HG03558 (cell line): ENCODE results near the gene SLC43A1.
A peak's percentile ranks its signal among the peaks of the same experiment; 100 is the strongest.

Source experiments
- ATAC-seq: cut with Tn5 transposase; IDR thresholded peaks from one replicate; pipeline ENCODE4 v1.9.1; 2021; ENCODE audit warnings: moderate number of reproducible peaks; ENCODE audit not compliant: unreplicated experiment; ENCODE audit errors: extremely low read depth

SLC43A1 gene

DNA sequence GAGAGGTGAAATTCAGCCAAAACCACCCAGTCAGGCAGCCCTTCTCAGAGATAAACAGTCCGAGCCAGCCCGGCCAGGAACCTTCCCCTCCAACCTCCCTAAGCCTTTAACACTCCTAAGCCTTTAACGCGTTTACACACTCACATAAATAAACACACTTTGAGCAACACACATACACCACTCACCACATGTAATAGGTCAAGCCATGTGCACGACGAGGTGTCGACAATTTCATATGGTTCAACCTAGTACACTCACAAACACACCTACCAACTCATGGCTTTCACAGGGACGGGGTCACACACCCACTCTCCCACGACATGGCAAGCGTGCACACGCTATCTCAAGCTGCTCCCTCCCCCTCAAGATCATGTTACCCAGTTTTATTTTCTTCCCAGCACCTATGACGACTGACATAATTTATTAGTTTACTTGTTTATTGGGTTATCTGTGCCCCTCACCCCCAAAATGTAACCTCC is 15.5 kb downstream of the SLC43A1 start:
- ATAC-seq: no peak

DNA sequence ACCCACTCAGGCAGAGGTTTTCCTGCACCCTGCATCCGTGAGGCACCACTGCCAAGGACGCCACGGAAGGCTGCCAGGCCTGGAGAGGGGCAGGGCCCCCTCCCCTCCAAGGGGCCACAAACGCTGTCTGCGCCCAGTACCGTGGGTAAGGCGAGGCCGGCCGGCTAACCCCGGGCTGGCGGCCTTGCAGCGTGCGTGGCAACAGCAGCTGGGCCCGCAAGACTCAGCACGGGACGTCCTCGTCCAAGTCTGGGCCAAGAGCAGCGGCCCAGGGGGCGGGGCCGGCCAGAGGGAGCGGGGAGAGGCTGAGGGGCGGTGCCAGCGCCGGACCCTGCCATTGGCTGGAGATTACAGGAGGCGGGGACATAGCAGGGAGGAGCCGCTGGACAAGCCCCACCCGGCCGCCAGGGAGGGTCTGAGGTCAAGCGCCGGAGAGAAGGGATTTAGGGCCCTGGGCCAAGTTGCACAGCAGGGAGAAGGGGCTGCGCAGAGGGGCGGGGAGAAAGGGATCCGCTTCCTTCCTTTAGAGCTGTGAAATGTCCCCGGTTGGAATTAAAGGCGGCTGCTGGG is 16.0 kb downstream of the SLC43A1 start:
- peak; percentile 89 for ATAC-seq

DNA sequence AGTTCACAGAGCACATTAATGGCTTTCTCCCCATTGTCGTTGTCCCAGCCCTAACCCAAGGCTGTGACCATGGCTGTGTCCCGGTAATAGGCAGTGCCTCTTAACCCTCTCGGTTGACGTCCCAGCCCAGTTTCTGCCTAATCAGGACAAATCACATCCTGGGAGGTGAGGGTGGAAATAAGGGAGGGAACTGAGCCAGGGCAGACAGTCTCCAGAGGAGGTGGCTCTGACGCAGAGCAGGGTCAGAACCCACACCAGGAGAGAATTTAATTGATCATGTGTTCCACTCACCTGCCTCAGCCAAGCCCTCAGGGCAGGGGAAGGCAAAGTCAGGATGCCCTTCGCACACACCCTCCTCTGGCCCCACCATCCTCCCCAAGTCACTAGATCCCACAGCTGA is 17.0 kb downstream of the SLC43A1 start:
- ATAC-seq: no peak

DNA sequence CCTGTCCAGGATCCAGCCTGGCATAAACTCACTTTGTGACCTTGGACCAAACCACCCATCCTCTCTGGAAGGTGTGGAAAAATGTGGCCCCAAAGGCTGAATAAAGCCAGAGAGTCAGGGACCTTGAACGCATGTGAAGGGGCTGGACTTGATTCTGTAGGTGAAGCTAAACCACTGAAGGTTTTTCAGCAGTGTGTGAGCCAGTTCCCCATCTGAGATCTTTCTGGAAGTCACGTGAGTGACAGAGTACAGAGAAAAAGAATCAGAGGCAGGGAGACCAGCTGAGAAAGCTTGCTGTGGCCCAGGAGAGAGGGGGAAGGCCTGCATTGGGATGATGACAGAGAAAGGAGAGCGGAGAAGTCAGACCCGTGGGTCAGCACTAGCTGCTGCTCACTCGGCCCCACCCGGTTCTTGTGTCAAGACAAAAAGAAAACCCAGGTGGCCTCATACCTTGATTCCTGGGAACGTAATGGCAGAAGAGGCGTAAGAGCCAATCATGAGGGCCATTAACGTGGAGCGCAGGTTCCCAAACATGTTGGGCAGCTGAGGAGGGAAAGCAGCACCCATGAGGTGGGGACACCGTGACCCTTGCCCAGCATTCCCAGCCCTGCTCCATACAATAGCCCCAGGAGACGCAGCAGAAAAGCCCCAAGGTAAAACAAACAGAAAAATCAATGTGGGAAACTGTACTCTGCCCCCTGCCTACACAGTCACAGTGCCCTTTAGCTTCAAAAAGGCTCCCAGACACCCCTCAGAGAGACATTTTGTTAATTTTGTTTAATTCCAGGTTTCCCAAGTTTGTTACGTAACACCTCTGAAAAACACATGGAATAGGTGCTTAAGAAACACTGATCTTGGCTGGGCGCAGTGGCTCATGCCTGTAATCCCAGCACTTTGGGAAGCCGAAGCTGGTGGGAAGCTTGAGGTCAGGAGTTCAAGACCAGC is 17.9 kb downstream of the SLC43A1 start:
- no peak for ATAC-seq

DNA sequence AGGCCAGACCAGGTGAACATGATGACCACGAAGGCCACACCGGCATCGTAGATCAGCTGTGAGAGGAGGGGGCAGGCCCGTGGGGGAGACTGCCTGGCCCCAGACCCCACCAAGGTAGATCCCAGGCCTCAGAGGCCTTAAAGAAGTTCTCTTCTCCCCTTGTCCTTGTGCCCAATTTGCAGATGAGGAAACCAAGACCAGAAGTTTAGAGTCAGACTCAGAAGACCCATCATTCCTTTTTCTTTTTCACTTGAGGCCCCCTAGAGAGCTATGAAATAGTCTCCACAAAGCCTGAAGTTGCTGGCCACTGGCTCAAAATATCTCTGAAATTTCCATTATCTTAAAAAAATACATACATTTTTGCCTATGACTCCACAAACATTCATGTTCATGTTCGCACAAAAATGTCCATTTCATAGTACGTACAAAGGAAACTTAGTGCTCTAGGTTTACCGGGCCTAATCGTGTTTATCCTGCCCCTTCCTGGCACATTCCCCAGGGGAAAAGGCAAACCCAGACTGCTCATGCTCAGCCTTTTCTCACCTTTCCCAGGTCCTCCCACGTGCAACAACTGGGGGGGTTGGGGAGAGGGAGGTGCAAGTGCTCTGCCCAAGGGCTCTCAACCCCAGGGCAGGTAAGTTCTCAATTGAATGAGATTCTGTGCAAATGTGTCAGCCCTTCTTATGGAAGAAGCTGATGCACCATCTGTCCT is 19.2 kb downstream of the SLC43A1 start:
- no peak for ATAC-seq

DNA sequence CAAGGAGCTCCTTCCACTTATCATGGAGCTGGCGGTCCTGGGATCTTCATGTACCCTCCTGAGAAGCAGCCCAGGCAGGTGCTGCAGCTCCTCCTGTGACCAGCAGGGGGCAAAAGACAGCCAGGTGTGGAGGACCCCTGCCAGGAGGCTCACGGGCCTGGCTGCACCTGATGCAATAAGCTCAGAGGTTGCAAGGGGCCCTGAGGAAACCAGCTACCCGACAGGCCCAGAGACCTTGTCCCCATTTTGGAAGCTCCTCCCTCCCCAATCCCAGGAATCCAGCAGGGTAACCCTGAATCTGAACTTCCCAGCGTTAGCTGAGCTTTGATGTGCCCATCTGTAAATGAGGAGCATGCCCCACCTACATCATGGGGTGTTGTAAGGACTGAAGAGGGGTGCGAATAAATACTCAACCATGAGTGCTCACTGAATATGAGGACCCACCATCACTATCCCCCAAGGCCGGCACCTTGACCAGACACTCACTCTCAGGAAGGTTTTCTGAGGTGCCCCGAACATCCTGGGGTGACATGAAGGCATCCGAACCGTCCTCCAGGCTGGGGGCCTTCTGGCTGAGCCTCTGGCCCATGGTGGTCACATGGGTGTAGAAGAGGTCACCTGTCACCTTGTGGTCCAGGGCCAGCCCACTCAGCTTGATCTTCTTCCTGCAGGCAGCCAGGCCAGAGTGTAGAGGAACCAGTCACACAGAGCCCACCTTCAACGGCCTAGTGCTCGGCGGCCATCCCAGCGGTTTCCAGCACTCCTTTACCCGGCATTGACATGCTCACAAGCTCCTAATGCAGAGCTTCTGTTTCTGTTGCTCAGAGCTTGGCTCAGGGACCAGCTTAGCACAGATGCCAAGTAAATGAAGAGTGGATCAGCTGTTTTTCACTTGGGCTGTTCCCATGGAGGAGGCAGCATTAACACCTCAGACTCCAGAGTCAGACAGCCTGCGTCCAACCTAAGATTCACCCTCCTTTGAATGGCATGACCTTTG is 21.7 kb downstream of the SLC43A1 start:
- ATAC-seq: peak; percentile 68

DNA sequence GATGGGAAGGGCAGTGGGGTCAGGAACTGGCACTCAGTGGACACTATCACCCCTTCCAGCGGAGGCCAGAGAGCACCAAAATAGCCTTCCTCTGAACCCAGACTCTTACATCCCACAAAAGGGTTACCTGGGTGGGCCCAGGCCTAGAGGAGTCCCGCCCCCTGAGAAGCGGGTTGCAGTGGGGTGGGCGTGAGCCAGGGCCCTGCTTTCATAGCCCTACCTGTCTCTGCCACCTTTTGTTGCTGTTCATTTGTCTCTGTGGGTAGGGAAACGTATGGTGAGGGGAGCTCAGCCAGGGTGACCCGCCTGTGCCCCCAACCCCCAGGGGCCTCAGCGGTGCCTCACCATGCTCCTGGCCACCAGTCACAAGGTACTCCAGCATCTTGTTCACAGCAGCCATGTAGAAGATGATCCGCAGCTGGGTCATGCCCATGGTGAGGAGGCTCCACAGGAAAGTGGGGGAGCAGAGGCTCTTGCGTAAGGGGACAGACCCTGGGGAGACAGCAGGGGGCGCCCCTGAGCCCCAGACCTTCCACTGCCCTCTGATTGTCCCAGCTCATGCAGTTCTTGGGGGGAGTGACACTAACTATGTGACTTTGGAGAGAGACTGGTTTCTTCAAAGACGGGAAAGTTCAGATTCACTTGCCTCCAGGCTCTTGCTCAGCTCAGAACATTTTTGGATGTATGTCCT is 24.0 kb downstream of the SLC43A1 start:
- no peak for ATAC-seq

DNA sequence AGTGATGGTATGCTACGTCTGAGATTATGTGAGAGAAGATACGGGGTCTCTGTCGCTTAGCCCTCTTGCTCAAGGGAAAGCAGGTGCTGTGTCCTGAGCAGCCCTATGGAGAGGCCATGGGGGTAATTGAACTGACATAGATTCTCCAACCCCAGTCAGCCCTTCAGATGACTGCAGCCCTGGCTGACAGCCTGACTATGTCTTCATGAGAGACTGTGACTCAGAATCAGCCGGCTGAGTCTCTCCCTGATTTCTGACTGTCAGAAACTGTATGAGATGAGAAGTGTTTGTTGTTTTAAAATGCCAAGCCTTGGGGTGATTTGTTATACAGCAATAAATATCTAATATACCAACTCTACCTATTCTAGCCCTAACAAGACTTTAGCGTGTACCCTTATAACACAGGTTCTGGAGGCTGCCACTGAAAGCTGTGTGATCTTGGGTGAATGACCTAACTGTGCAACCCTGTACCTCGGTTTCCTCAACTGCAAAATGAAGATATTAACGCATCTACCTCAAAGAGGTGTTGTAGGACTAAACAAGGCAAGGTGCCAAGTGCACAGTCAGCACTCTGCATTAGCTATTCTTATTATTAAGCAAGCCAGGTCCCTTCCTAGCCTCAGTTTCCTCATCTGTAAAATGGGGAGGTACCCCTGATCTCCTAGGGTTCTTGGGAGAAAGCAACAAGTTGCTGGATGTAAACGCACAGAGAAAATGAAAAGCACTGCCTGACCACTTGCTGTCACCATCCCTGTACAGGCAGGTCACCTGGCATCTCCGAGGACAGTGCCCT is 24.9 kb downstream of the SLC43A1 start:
- no peak for ATAC-seq

DNA sequence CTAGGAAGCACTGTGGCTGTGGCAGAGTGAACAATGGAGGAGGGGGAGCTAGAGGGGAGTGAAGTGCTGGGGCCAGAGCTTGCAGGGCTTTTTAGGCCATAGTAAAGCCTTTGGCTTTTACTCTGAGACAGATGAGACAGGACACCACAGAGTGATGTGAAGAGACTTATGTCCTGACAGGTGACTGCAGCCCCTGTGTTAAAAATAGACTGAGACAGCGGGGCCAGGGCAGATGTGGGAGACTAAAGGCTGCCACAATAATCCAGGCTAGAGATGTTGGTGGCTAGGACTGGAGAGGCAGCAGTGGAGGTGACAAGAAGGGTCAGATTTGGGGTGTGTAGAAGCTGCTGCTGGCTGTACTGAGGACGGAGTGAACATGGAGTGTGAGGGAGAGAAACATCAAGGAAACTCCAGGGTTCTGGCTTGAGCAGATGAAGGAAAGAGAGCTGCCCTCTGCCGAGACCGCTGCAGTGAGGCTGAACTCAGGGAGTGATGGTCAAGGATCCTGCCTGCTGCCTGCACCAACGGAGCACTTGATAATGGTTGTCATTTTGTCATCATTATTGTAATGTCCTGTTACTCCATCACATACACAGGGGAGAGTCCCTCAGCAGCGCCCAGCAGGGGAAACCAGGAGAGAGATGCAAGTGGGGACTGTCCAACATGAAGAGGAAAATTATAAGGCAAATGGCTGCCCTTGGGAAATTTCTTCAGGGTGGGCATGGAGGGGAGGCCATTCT is 27.4 kb downstream of the SLC43A1 start:
- ATAC-seq: no peak

DNA sequence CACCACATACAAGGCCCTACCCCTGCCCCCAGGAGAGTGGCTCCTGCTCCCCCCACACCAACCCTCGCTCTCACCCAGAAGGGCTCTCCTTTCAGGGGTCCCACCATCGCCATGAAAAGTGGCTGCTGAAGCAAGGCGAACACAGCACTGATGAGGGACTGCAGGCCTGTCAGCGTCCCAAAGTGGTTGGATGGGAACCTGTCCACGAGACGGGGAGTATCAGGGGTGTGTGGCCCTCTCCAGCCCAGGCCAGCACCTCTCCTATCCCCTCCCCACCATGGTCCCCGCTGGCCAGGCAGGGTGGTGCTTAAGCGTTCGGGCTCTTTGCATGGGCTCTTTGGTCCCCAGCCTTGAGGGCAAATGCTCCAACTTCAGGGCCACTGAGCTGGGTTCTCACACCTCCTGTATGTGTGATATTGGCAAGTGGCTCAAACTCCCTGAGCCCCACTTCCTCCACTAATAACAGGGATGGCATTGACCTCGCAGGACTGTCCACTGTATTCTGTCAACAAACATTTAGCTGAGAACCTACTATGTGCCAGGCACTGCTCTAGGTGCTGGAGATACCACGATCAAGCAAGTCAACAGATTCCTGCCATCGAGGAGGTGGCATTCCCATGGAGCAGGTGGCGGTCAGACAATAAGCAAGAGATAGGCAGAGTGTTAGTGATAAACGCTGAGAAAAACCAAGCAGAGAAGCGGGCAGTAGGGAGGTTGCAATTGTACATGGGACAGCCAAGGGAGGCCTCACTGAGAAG is 28.3 kb downstream of the SLC43A1 start:
- ATAC-seq: no peak

DNA sequence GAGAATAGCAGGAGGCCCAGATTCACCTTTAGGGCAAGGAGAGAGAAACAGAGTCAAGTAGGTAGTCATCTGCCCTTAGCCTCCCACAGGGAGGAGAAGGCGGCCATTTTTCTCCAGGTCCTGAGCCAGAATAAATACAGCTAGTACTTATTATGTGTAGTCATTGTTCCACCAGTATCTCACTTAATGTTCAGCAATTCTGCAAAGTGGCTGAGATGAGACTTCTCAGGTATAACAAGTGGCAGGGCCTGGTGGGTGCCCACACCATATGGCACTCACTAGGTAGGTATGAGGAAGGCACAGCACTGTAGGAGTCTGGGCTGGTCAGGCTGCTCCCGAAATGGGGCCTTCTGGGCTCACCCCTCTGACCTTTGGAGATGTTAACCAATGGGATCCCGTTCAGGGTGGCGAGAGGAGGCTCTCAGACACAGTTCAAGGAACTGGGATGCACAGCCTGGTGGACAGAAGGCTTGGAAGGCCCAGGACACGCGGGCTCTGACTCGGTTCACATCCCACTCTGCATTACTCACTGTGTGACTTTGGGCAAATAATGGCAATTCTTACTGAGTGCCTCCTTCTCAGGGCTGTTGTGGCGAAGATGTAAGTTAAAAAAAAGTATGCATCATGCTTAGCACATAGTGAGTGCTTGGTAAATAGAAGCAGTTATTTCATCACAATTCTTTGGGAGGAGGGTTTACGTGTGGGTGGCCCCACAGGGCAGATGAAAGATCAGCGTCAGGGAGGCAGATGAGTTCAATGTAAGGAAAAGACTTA is 30.1 kb downstream of the SLC43A1 start:
- ATAC-seq: no peak

DNA sequence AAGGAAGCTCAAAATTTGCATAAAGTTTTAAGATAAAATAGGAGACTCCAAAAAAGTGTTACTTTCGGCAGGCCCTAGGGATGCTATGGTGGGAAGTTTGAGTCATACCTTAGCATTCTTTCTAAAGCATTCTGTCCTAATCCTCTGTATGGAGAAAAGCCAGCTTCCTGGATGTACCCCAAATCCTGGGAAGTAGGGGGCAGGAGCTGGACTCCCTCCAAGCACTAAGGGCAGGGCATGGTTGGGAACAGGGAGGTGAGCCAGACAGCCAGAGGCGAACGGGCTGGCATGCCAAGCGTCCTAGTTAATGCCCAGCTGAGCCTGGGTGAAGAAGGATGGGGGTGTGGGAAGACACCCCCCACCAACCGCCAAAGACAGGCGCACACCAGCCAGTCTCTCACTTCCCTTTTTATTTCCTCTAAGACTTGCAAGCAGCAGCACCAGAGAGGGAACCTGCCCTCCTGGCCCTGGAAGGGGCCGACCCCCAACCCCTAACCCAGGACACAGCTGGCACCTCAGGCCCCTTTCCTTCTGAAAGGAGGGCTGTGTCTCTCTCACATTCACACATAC is 31.3 kb downstream of the SLC43A1 start:
- no peak for ATAC-seq

DNA sequence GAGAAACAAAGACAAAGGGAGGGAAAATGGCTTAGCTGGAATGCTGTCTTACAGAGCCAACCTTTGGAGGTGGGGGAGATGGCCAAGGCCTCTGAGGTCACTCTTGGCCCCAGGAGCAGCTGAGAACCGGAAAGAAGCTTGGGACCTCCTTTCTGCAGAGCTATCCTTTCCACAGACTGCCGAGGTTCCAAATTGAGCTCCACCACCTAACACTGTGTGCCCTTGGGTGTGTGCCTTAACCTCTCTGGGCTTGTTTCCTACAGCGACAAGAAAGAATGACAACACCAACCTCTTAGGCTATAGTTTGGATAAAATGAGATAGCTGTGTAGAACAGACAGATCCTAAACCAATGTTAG is 32.0 kb downstream of the SLC43A1 start:
- ATAC-seq: no peak

DNA sequence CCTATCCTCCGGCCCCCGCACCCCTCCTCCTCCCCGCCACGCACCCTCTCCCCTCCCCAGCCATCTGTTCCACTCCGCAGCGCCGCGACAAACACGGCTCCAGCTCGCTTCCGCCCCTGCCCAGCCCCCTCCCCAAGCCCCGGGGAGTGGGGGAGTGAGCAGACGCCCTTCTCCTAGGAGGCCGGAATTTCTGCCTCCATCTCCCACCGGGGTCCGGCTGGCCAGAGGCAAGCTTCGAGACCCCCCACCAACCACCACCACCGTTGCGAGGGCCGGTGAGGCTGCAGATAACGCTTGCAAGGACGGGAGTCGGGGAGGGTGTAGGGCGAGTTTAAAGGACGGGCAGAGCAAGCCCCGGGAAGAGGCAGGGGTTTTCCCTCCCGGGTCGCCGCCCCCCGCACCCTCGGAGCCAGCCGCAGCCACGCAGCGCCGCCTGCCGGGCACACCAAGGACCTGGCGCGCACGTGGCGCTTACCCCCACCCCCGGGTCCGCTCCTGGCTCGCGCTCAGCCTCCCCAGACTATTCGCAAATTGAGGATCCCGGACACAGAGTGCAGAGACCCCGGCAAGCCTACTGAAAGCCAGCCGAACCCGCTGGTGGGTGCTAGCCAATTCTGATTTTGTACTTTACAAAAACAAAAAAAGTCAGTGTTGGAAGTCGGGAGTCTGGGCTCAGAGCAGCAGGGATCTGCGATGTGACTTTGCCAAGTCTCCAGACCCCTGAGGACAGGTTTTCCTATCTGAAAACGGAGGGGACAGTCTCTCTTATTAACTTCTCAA is 32.5 kb downstream of the SLC43A1 start:
- ATAC-seq: no peak
